Activated T-cell treated with anti-CD3 and anti-CD28 coated beads for 48 hours (primary cell): Measurements from ENCODE around the gene CBX3.
"Not testable (repeated sequence)": the region's sequence is repeated elsewhere in the genome, so short reads cannot be mapped to it uniquely, and the experiment has no call there.

Experiments
- DNase-seq: peaks from one replicate; pipeline ENCODE4 v3.0.0-alpha.2; 2020; ENCODE audit warnings: low read depth

CBX3 gene

DNA sequence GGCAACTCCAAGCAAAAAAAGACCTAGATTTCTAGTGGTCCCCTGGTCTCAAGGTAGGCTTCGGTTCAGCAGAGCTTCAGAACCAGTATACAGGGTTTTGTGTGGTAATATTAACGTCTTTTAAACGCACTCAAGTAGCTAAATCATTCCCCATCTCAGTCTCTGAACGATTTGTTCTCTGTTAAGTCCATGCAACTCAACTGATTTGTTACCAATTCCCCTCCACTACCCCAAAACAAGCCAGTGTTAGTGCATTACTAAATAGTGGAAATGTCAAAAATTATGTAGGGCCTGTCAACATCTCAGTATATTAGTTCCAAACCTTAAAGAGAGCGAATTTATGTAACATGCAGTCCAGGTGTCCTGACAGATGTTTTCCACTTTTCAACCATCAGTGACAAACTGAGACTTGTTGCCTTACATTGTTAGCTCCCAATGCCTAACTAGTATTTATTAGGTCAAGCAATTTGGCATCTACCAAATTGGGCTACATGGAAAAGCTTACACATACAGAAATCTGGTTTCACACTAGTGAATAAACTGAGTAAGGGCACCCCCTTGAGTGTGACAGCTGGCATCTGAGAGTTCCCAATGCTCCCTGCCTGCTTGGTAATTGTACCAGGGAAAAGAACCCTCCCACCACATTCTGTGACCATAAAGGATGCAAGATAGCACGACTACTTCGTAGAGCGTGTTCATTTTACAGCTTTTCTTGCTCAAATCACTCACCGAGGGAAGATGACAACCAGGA, 13.2 kb upstream of the CBX3 start:
- no peak for DNase-seq

- no peak for DNase-seq
These were observed 12.5 kb upstream of the CBX3 start for GRCh38 chr7:26188957-26189541.

DNA sequence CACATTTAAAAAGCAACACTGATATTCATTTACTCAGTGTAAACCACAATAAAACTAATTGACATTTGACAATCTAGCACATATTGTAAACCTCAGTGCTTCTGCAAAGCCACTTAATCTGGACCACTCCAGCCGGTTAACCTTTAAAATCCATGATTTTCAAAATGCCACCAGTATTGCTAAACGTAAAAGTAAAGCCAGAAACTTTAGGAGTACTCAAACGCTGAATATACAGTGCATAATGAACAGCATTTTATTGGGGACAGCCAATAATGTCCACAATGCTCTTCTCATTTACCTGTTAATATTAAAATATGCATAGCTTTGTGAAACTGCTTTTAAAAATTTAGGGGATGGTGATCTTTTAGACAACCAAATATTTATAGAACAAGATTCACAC, 11.8 kb upstream of the CBX3 start:
- no peak for DNase-seq

DNA sequence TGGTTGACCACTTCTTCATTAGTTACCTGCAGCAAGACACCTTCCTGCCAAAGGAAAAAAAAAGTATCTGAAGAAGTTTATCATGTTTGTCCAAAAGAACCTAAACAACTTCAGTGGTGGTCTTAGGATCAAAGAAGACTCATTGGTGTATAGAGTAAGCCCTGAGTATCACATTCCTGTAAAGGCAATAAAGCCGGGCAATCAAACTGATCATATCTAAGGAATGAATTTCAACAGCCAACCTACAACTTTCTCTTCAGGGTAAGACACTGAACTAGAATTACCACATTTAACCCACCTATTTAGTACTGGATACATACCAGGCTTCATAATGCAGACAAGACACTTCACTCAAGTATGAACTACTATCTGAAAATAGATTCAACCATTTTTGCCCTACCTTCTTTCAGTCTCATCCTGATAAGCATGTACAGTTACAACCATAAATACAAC, 11.1 kb upstream of the CBX3 start:
- no peak for DNase-seq

GRCh38 chr7:26191233-26191973, 10.1 kb upstream of the CBX3 start:
- no peak for DNase-seq

DNA sequence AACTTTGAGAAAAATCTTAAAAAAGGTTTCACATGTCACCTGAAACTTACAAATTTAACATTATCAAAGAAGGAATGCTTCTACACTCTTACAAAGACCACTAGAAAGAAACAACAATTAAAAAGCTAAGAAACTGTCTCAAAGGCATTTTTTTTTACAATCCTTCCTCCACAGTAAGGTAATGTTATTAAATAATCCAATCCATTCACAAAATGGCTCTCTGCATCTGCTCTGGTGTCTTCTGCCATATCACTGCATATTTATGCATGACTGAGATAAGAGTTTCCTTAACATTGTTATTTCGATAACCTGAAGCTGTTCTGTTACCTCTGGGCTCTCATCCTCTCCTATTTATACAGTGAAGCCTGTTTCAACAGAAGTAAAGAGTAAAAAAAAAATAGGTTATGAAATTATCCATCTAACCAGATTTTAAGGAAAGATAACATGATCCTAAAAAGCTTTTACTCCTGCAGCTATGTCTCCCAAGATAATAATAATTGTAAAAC, 9.5 kb upstream of the CBX3 start:
- no peak for DNase-seq

GRCh38 chr7:26192485-26193087, 9.0 kb upstream of the CBX3 start:
- DNase-seq = no peak

- no peak for DNase-seq
These were observed 7.9 kb upstream of the CBX3 start for GRCh38 chr7:26193432-26194207.

GRCh38 chr7:26194764-26195163, 6.8 kb upstream of the CBX3 start:
- DNase-seq = not testable (repeated sequence)

DNA sequence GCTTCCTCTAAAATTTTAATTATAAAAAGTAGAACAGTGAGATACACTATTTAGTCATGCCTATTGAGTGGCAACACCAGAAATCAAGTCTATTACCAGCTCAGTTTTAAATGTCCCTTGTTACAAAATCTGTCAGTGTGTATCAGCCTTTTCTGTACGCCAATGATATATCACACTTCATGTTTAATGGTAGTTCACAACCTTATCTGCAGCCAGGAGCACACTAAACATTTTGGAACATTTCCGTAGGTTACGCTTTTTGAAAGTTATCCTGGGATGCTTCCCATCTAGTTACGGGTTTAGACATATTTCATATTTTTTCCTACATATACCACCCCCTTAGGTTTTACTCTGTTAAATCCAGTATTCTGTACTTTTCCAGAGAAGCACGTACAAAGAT, 6.4 kb upstream of the CBX3 start:
- no peak for DNase-seq

GRCh38 chr7:26195867-26196657, 5.5 kb upstream of the CBX3 start:
- DNase-seq = no peak

- DNase-seq = no peak
These were observed 4.1 kb upstream of the CBX3 start for GRCh38 chr7:26197153-26198115.

- no peak for DNase-seq
These were observed 3.3 kb upstream of the CBX3 start for GRCh38 chr7:26198133-26198780.

- no peak for DNase-seq
These were observed 2.8 kb upstream of the CBX3 start for GRCh38 chr7:26198781-26199169.

DNA sequence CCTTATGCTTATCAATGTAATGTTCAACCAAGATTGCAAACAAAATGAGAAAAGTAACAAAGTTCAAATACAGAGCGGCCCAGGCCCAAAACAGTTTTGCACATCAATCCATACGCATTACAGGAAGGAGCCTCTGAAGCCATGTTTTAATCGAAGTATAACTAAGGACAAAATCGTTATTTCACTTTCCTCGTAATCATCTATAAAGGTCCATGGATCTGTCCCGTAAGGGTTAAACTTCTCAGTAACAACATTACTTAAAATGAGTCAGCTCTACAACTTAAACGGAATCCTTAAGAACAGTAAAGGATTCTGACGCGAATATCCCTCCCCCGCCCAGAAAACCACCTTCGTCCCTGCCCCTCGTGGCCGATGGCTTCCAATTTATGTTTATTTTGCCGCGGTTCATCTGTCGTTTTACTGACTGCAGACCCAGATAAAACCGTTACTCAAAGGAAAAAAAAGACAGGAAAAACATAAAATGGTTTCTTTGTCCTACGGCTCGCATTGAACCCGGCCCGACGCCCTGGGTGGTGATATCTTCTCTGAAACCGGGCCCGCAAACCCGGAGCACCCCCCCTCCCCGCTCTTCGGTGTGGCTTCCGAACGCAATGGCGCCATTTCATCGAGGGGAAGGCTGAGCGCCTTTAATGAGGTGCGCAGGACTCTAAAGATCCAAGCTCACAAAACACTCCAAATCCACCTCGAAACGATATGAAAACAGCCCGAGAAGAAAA, 2.1 kb upstream of the CBX3 start:
- DNase-seq = peak; percentile 34

DNA sequence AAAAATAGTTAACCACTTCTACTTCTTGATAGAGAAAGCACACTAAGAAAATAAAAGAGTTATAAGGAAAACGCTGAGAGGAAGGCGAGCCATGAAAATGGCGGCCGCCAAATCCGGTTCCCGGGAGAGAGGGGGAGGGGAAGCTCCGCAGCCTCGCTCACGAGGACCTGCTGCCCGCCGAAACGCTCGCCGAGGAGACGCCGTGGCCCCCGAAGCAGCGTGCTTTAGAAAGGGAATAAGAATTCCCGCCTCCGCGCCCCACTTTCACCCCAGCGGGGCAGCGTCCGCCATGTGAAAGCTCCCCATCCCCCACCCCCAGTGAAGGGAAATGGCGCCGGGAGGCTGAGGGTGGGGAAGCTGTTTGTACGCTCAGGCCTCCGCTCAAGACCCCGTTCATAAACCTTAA, 1.5 kb upstream of the CBX3 start:
- peak; percentile 65 for DNase-seq

DNA sequence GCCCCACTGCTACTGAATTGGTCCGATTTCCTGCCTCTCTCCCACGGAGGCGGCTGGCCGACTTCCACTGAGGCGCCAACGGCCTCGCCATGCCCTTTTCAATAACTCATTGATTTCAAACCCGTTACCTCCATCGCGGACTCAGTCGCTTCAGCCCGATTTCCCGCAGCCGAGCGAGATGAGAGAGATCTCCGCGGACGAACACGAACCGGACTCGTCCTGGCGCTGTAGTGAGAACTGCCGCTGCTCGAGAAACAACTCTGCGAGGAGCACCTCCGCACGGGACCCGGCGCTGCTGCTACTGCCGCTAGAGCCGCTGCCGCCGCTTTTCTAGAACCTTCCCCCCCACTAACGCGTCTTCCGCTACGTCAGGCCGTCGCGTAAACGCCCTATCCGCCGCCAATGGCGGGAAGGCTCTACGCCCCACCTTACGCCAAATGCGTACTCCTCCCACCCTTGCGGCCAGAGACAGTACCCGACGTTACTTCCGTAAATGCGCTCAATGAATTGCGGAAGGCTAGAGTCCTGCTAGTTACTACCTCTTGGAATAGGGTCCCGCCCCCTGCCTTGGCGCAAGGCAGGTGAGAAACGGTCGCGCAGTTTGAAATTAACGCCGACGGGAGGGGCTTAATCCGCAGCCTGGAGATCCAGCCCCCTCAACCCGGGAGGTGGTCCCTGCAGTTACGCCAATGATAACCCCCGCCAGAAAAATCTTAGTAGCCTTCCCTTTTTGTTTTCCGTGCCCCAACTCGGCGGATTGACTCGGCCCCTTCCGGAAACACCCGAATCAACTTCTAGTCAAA, 900 bp upstream of the CBX3 start, which contains the start of gene HNRNPA2B1:
Gene HNRNPA2B1, minus strand, starts transcription at position 303 of the 803 bp plus-strand sequence. Its CDS starts 169 bp downstream, at position 134.
- peak; percentile 95 for DNase-seq
